H1 (cell line): Measurements from ENCODE around the gene MPC1. TPM values are rescaled to one million over a fixed set of nuclear protein-coding genes. Genes with fewer than 3 reads are reported as not detected.

ENCODE experiments used
- CHD7 ChIP-seq: fragments of 300-600 bp; sonication (generic); IDR thresholded peaks from 2 replicates; pipeline ENCODE4 v1.7.1; 2012; ENCODE audit warnings: low read length, moderate library complexity, mild to moderate bottlenecking, inconsistent platforms; ENCODE audit not compliant: insufficient replicate concordance
- MAX ChIP-seq: IDR thresholded peaks from 2 replicates; pipeline ENCODE4 v1.6.1; 2012; ENCODE audit warnings: inconsistent platforms
- POLR2AphosphoS5 ChIP-seq: IDR thresholded peaks from 2 replicates; pipeline ENCODE4 v1.6.1; 2011; ENCODE audit warnings: low read depth, low read length
- RNF2 ChIP-seq: fragments of 200-900, 300-1000 bp; sonication (generic); IDR thresholded peaks from 2 replicates; pipeline ENCODE4 v1.7.1; 2016; ENCODE audit warnings: borderline replicate concordance, low read depth, mild to moderate bottlenecking, antibody characterized with exemption, low read length; ENCODE audit not compliant: poor library complexity, severe bottlenecking; ENCODE audit errors: missing control alignments
- TAF1 ChIP-seq: IDR thresholded peaks from 2 replicates; pipeline ENCODE4 v1.6.1; 2011; ENCODE audit warnings: mild to moderate bottlenecking, low read depth, low read length
- polyA plus RNA-seq, 7 experiments: library from polyadenylated mRNA; depleted of rRNA in 3 of 7; stranded (reverse) in 5 of 7; unstranded in 2 of 7; fragments of >200 nt in 5 of 7; fragments of 200-250 nt in 2 of 7; gene quantifications; 1 replicate in 5 of 7; 2 replicates in 1 of 7; 4 replicates in 1 of 7; pipeline versions ENCODE4 v1.2.1 to v1.2.3, GENCODE V29; 2011 to 2013; ENCODE audit warnings: missing spikeins in 2 of 7, mixed read lengths in 2 of 7
- total RNA-seq: library from RNA; stranded (reverse); fragmentation: NEBNext Ultra II Directional; extraction: Animal tissue kit (Norgen Biotek cat#: 25700); gene quantifications from 2 replicates; pipeline ENCODE4 v1.2.1, GENCODE V29; 2021

Gene MPC1
- total and polyA plus RNA-seq, 2 of the 8 experiments (the other 6 are each of a cell fraction or from before 2014, with no cell fraction given) = 10.2 to 12.6 TPM

- no peak for TF ChIP-seq CHD7
- TF ChIP-seq POLR2AphosphoS5 = no peak
- no peak for TF ChIP-seq MAX
- TF ChIP-seq RNF2 = no peak
- TF ChIP-seq TAF1 = no peak
Measured at GRCh38 chr6:166341464-166341863, 41.3 kb downstream of the MPC1 start (continued).
